ENCODE data around the gene BCL6.

Gene BCL6

GRCh38 chr3:187762792-187763191 is 17.5 kb upstream of the BCL6 start:
- DNase-seq (ENCODE audit: low read depth in 2 of 2) = no peak

- no peak for DNase-seq (ENCODE audit: low read depth in 2 of 2)
These were observed 14.3 kb upstream of the BCL6 start for GRCh38 chr3:187759601-187760000.

GRCh38 chr3:187758318-187758955 is 13.2 kb upstream of the BCL6 start:
- DNase-seq (ENCODE audit: low read depth in 2 of 2) = no peak

- DNase-seq (ENCODE audit: low read depth in 2 of 2) = no peak
These were observed 8.2 kb upstream of the BCL6 start for GRCh38 chr3:187753516-187753915.

GRCh38 chr3:187750513-187751123 is 5.3 kb upstream of the BCL6 start:
- DNase-seq (ENCODE audit: low read depth in 2 of 2) = no peak

GRCh38 chr3:187750006-187750512 is 4.8 kb upstream of the BCL6 start:
- no peak for DNase-seq (ENCODE audit: low read depth in 2 of 2)

- peak; percentile 61 to 65 for DNase-seq (ENCODE audit: low read depth in 2 of 2)
These were observed 2.8 kb upstream of the BCL6 start for GRCh38 chr3:187748050-187748481.

GRCh38 chr3:187747506-187747905 is 2.2 kb upstream of the BCL6 start:
- no peak for DNase-seq (ENCODE audit: low read depth in 2 of 2)

- DNase-seq (ENCODE audit: low read depth in 2 of 2) = no peak
These were observed 1.4 kb upstream of the BCL6 start for GRCh38 chr3:187746442-187747281.

GRCh38 chr3:187746059-187746441 is 782 bp upstream of the BCL6 start:
- DNase-seq (ENCODE audit: low read depth in 2 of 2) = no peak

GRCh38 chr3:187744169-187745151 is 808 bp downstream of the BCL6 start:
- DNase-seq (ENCODE audit: low read depth in 2 of 2) = no peak

- DNase-seq (ENCODE audit: low read depth in 2 of 2) = no peak
These were observed 1.8 kb downstream of the BCL6 start for GRCh38 chr3:187743195-187744141.

- DNase-seq (ENCODE audit: low read depth in 2 of 2) = no peak
These were observed 2.7 kb downstream of the BCL6 start for GRCh38 chr3:187742351-187743171.

GRCh38 chr3:187741403-187742350 is 3.6 kb downstream of the BCL6 start:
- DNase-seq (ENCODE audit: low read depth in 2 of 2) = no peak

GRCh38 chr3:187740421-187741399 is 4.6 kb downstream of the BCL6 start:
- peak; percentile 69 to 73 for DNase-seq (ENCODE audit: low read depth in 2 of 2)

GRCh38 chr3:187739561-187740332 is 5.5 kb downstream of the BCL6 start:
- peak; percentile 79 to 83 for DNase-seq (ENCODE audit: low read depth in 2 of 2)
